IMR-90 (cell line): ENCODE data around the gene ARHGAP28. TPM values are rescaled to one million over a fixed set of nuclear protein-coding genes. Genes with fewer than 3 reads are reported as not detected.

Source experiments
- ATAC-seq: fragments of 200-7000 bp; cut with Tn5 transposase; 2 replicates; pipeline ENCODE4 v1.9.1; 2020; ENCODE audit warnings: low read depth, mild to moderate bottlenecking, moderate library complexity
- BruUV-seq: library from RNA; stranded (reverse); fragments of 400-500 nt; replicated peaks from 2 replicates; lab custom pipeline; 2021; lab: Mats Ljungman, UMichigan
- CTCF ChIA-PET: fragments of 300-600 bp; formaldehyde crosslinking; extraction: SDS; loops from one replicate; lab custom pipeline; 2021; ENCODE audit warnings: antibody characterized with exemption; lab: Yijun Ruan, JAX
- POLR2A ChIA-PET: fragments of 300-600 bp; sonication (Branson Sonifier 250); formaldehyde crosslinking; loops from one replicate; lab custom pipeline; 2022; ENCODE audit warnings: antibody characterized with exemption; ENCODE audit not compliant: unreplicated experiment; lab: Charles Lee
- DNase-seq: peaks from one replicate; pipeline ENCODE4 v3.0.0; 2013
- H2AFZ ChIP-seq: replicated peaks from 2 replicates; pipeline ENCODE3; 2013; ENCODE audit warnings: low read length, mild to moderate bottlenecking; ENCODE audit not compliant: poor library complexity
- H2AK5ac ChIP-seq: 2 replicates; pipeline ENCODE4 v1.6.1; 2013; ENCODE audit warnings: low read depth, low read length, inconsistent platforms
- H2AK9ac ChIP-seq: replicated peaks from 2 replicates; pipeline ENCODE3; 2013; ENCODE audit warnings: mild to moderate bottlenecking, low read depth, low read length, moderate library complexity; ENCODE audit not compliant: poor library complexity
- H2BK120ac ChIP-seq: 2 replicates; pipeline ENCODE4 v1.6.1; 2013; ENCODE audit warnings: low read depth, low read length, inconsistent platforms
- H2BK15ac ChIP-seq: 3 replicates; pipeline ENCODE4 v1.6.1; 2013; ENCODE audit warnings: low read depth, low read length, inconsistent platforms
- H2BK20ac ChIP-seq: 2 replicates; pipeline ENCODE4 v1.6.1; 2013; ENCODE audit warnings: low read depth, mild to moderate bottlenecking, inconsistent platforms, low read length, moderate library complexity
- H2BK5ac ChIP-seq: 2 replicates; pipeline ENCODE4 v1.6.1; 2013; ENCODE audit warnings: mild to moderate bottlenecking, low read depth, low read length, inconsistent platforms; ENCODE audit not compliant: poor library complexity, severe bottlenecking
- H3K14ac ChIP-seq: replicated peaks from 2 replicates; pipeline ENCODE4 v1.6.1; 2013; ENCODE audit warnings: low read depth, low read length, inconsistent platforms
- H3K18ac ChIP-seq: 2 replicates; pipeline ENCODE4 v1.6.1; 2013; ENCODE audit warnings: low read depth, low read length, control low read depth
- H3K23ac ChIP-seq: 2 replicates; pipeline ENCODE4 v1.6.1; 2013; ENCODE audit warnings: low read depth, low read length, inconsistent platforms
- H3K27ac ChIP-seq: 2 replicates; pipeline ENCODE4 v1.5.1; 2013; ENCODE audit warnings: mild to moderate bottlenecking, control low read depth, low read length; ENCODE audit not compliant: insufficient read depth
- H3K27me3 ChIP-seq: 2 replicates; pipeline ENCODE4 v1.6.1; 2013; ENCODE audit warnings: low read length; ENCODE audit not compliant: control insufficient read depth, insufficient read depth
- H3K36me3 ChIP-seq: 2 replicates; pipeline ENCODE4 v1.6.1; 2013; ENCODE audit warnings: low read length, mixed read lengths; ENCODE audit not compliant: control insufficient read depth, insufficient read depth
- H3K4ac ChIP-seq: 2 replicates; pipeline ENCODE4 v1.6.1; 2013; ENCODE audit warnings: low read depth, low read length, inconsistent platforms
- H3K4me1 ChIP-seq: 2 replicates; pipeline ENCODE4 v1.6.1; 2013; ENCODE audit warnings: low read length, mixed read lengths; ENCODE audit not compliant: control insufficient read depth, insufficient read depth
- H3K4me2 ChIP-seq: 2 replicates; pipeline ENCODE4 v1.6.1; 2013; ENCODE audit warnings: low read depth, mild to moderate bottlenecking, control low read depth, low read length, moderate library complexity
- H3K4me3 ChIP-seq: 2 replicates; pipeline ENCODE4 v1.5.1; 2013; ENCODE audit warnings: low read depth, mild to moderate bottlenecking, control low read depth, low read length, moderate library complexity; ENCODE audit not compliant: insufficient read depth
- H3K56ac ChIP-seq: 2 replicates; pipeline ENCODE4 v1.6.1; 2013; ENCODE audit warnings: low read length, inconsistent platforms; ENCODE audit not compliant: insufficient read depth; ENCODE audit errors: extremely low read depth
- H3K79me1 ChIP-seq, 2 experiments: 2 replicates each; pipeline ENCODE4 v1.6.1; 2013; ENCODE audit warnings: low read length in 2 of 2, inconsistent platforms in 1 of 2, low read depth in 1 of 2
- H3K9ac ChIP-seq: 2 replicates; pipeline ENCODE4 v1.6.1; 2013; ENCODE audit warnings: low read depth, low read length, control low read depth
- H3K9me1 ChIP-seq: 2 replicates; pipeline ENCODE4 v1.6.1; 2013; ENCODE audit warnings: low read length, inconsistent platforms; ENCODE audit not compliant: insufficient read depth
- H3K9me3 ChIP-seq: 2 replicates; pipeline ENCODE4 v1.6.1; 2013; ENCODE audit warnings: low read length; ENCODE audit not compliant: control insufficient read depth, insufficient read depth
- H4K20me1 ChIP-seq: 2 replicates; pipeline ENCODE4 v1.6.1; 2013; ENCODE audit warnings: low read length, inconsistent platforms; ENCODE audit not compliant: insufficient read depth
- H4K5ac ChIP-seq: 2 replicates; pipeline ENCODE4 v1.6.1; 2013; ENCODE audit warnings: mild to moderate bottlenecking, low read depth, low read length, control low read depth
- H4K8ac ChIP-seq, 2 experiments: 2 replicates each; pipeline ENCODE4 v1.6.1; 2013; ENCODE audit warnings: low read depth in 2 of 2, low read length in 2 of 2, control low read depth in 1 of 2, inconsistent platforms in 1 of 2
- H4K91ac ChIP-seq: 2 replicates; pipeline ENCODE4 v1.6.1; 2013; ENCODE audit warnings: low read depth, low read length, inconsistent platforms; ENCODE audit not compliant: insufficient read depth
- BHLHE40 ChIP-seq: fragments of 150-350 bp; IDR thresholded peaks from 2 replicates; pipeline ENCODE4 v1.6.1; 2016; ENCODE audit warnings: mild to moderate bottlenecking, low read depth, low read length
- CTCF ChIP-seq: conservative IDR thresholded peaks from 2 replicates; pipeline ENCODE4 v1.5.1; 2012; ENCODE audit warnings: mild to moderate bottlenecking, low read depth, low read length, improper control_type of control experiment
- USF2 ChIP-seq: fragments of 150-350 bp; IDR thresholded peaks from 2 replicates; pipeline ENCODE4 v1.6.1; 2017; ENCODE audit warnings: mild to moderate bottlenecking, antibody characterized with exemption, low read length, low read depth
- dilution Hi-C: fragments of 300-500 bp; cut with HindIII; formaldehyde crosslinking; loops from one replicate; pipeline ENCODE4 v1.14.3; 2018; ENCODE audit warnings: low sequenced_read_pairs; ENCODE audit not compliant: unreplicated experiment
- in situ Hi-C: fragments of 300-500 bp; cut with MboI; formaldehyde crosslinking; loops from 3 replicates; pipeline ENCODE4 v1.14.3; 2019; ENCODE audit warnings: low sequenced_read_pairs, inconsistent platforms, mixed read lengths
- intact Hi-C: fragments of 100-400 bp; cut with micrococcal nuclease; formaldehyde crosslinking; loops from 2 replicates; pipeline ENCODE4 v1.10.0; 2022
- polyA plus RNA-seq, 3 experiments: library from polyadenylated mRNA; depleted of rRNA; stranded (reverse); fragments of >200 nt; gene quantifications; 2 replicates each; pipeline ENCODE4 v1.2.3, GENCODE V29; 2012; ENCODE audit warnings: low replicate concordance in 1 of 3
- total RNA-seq: library from RNA; depleted of rRNA; stranded (reverse); fragments of >200 nt; gene quantifications from 2 replicates; pipeline ENCODE4 v1.2.3, GENCODE V29; 2012

Gene ARHGAP28
- total and polyA plus RNA-seq, 2 of the 4 experiments (the other 2 are of a cell fraction) = 1.8 to 3.8 TPM

- Histone ChIP-seq H3K9me1 (0 out of 2 replicates have a peak, but pooled peaks cover 2% of the 10 kb centered on the region), H2AFZ (no peak overlapping the region), H3K4me3 (no peak overlapping the region), H3K27ac (no peak overlapping the region), H3K79me1 (no peaks in the 10 kb centered on the region), H3K9ac (no peak overlapping the region), H3K56ac (no peak overlapping the region), H3K23ac (no peak overlapping the region), H4K20me1 (no peaks in the 10 kb centered on the region), H2BK20ac (no peak overlapping the region), H3K4ac (no peak overlapping the region), H3K4me1 (peaks cover 7% of the 10 kb centered on the region), H4K91ac (no peak overlapping the region), H3K14ac (no peak overlapping the region), H3K4me2 (no peak overlapping the region), H3K27me3 (no peaks in the 10 kb centered on the region), H2BK15ac (no peak overlapping the region), H2BK5ac (no peak overlapping the region), H2AK5ac (no peak overlapping the region), H4K8ac (no peak overlapping the region), H2BK120ac (no peak overlapping the region), H4K5ac (no peak overlapping the region), H3K18ac (no peak overlapping the region), H2AK9ac (no peak overlapping the region), H3K9me3 (no peaks in the 10 kb centered on the region), H3K36me3 (peaks cover 5% of the 10 kb centered on the region; the same call in 1 of the 2 replicates)
- no TSS peak for BruUV-seq
- dilution Hi-C loops (no loop called here), intact Hi-C loops (no loop called here), in situ Hi-C loops (no loop called here)
- CTCF ChIA-PET = no interaction called here
- ATAC-seq (no peak), DNase-seq (no peak)
- no peak for TF ChIP-seq BHLHE40
- TF ChIP-seq USF2 = no peak
- TF ChIP-seq CTCF = no peak
- POLR2A ChIA-PET = interaction anchor here (0.5 kb wide), 1 partner anchor 212 kb away, joined by 4 read pairs; no protein-coding TSS in a partner anchor
Observed at GRCh38 chr18:6820314-6820713, 90.8 kb downstream of the ARHGAP28 start.
